GM23248 (cell line): ENCODE data around the gene LAMA2. TPM values are rescaled to one million over a fixed set of nuclear protein-coding genes. Genes with fewer than 3 reads are reported as not detected.

ENCODE experiments used
- DNase-seq: peaks from one replicate; pipeline ENCODE4 v3.0.0-alpha.2; 2015
- H2AFZ ChIP-seq: fragments of 200-600 bp; sonication (generic); 2 replicates; pipeline ENCODE4 v1.6.1; 2016; ENCODE audit warnings: antibody characterized with exemption
- H3F3A ChIP-seq: fragments of 200-600 bp; sonication (generic); 2 replicates; pipeline ENCODE4 v1.6.1; 2016; ENCODE audit warnings: mild to moderate bottlenecking, antibody characterized with exemption, mixed run types; ENCODE audit not compliant: insufficient read depth
- H3K27ac ChIP-seq: fragments of 200-600 bp; sonication (generic); 2 replicates; pipeline ENCODE4 v1.5.1; 2016; ENCODE audit warnings: mild to moderate bottlenecking
- H3K27me3 ChIP-seq: fragments of 200-600 bp; sonication (generic); replicated peaks from 2 replicates; pipeline ENCODE4 v1.6.1; 2016; ENCODE audit warnings: mild to moderate bottlenecking; ENCODE audit not compliant: insufficient read depth
- H3K36me3 ChIP-seq: fragments of 200-600 bp; sonication (generic); 2 replicates; pipeline ENCODE4 v1.6.1; 2016; ENCODE audit warnings: low read depth, mild to moderate bottlenecking
- H3K4me1 ChIP-seq: fragments of 200-600 bp; sonication (generic); 2 replicates; pipeline ENCODE4 v1.6.1; 2016; ENCODE audit warnings: mild to moderate bottlenecking; ENCODE audit not compliant: insufficient read depth
- H3K4me2 ChIP-seq: fragments of 200-600 bp; sonication (generic); one replicate; pipeline ENCODE4 v1.6.1; 2016; ENCODE audit warnings: mild to moderate bottlenecking; ENCODE audit not compliant: unreplicated experiment
- H3K4me3 ChIP-seq: fragments of 200-600 bp; sonication (generic); 2 replicates; pipeline ENCODE4 v1.5.1; 2016; ENCODE audit warnings: mild to moderate bottlenecking
- H3K79me2 ChIP-seq: fragments of 200-600 bp; sonication (generic); 2 replicates; pipeline ENCODE4 v1.6.1; 2016; ENCODE audit warnings: mild to moderate bottlenecking; ENCODE audit not compliant: insufficient read depth
- H3K9ac ChIP-seq: fragments of 200-600 bp; sonication (generic); 2 replicates; pipeline ENCODE4 v1.6.1; 2016; ENCODE audit warnings: mild to moderate bottlenecking
- H3K9me2 ChIP-seq: fragments of 200-600 bp; sonication (generic); 2 replicates; pipeline ENCODE4 v1.6.1; 2016; ENCODE audit warnings: mixed run types, mild to moderate bottlenecking, moderate library complexity; ENCODE audit not compliant: insufficient read depth
- H3K9me3 ChIP-seq: fragments of 200-600 bp; sonication (generic); one replicate; pipeline ENCODE4 v1.6.1; 2017; ENCODE audit warnings: low read depth
- H4K20me1 ChIP-seq: fragments of 200-600 bp; sonication (generic); 2 replicates; pipeline ENCODE4 v1.6.0; 2016; ENCODE audit not compliant: insufficient read depth
- EZH2 ChIP-seq: fragments of 200-600 bp; sonication (generic); IDR thresholded peaks from 2 replicates; pipeline ENCODE4 v1.6.1; 2018; ENCODE audit warnings: antibody characterized with exemption, mild to moderate bottlenecking; ENCODE audit not compliant: insufficient read depth, poor library complexity, severe bottlenecking
- EZH2phosphoT487 ChIP-seq: fragments of 200-600 bp; sonication (generic); IDR thresholded peaks from 2 replicates; pipeline ENCODE4 v1.6.1; 2018; ENCODE audit warnings: antibody characterized with exemption, moderate library complexity, mild to moderate bottlenecking, low read depth; ENCODE audit not compliant: insufficient read depth
- WGBS, 2 experiments: methylation state at CpG; one replicate each; pipeline ENCODE4 v1.1.6; 2015 to 2017; ENCODE audit warnings: low lambda C conversion rate in 2 of 2, low coverage in 1 of 2; ENCODE audit errors: missing lambda C conversion rate in 2 of 2; 5-methylcytosine and 5-hydroxymethylcytosine counted together
- in situ Hi-C: fragments of 300-500 bp; cut with MboI; formaldehyde crosslinking; loops from 2 replicates; pipeline ENCODE4 v1.15.0; 2020
- polyA plus RNA-seq: library from polyadenylated mRNA; unstranded; fragments of >200 nt; fragmentation: Nextera tagmentation; extraction: Ambion mirVana; gene quantifications from 2 replicates; pipeline ENCODE4 v1.2.1, GENCODE V29; 2016
- total RNA-seq: library from RNA; depleted of rRNA; stranded (reverse); fragments of >200 nt; shearing (Covaris generic); gene quantifications from 2 replicates; pipeline ENCODE4 v1.2.3, GENCODE V29; 2014

The LAMA2 gene
- total and polyA plus RNA-seq, 2 experiments from 2014 or later = 8.3 to 31.1 TPM

DNA sequence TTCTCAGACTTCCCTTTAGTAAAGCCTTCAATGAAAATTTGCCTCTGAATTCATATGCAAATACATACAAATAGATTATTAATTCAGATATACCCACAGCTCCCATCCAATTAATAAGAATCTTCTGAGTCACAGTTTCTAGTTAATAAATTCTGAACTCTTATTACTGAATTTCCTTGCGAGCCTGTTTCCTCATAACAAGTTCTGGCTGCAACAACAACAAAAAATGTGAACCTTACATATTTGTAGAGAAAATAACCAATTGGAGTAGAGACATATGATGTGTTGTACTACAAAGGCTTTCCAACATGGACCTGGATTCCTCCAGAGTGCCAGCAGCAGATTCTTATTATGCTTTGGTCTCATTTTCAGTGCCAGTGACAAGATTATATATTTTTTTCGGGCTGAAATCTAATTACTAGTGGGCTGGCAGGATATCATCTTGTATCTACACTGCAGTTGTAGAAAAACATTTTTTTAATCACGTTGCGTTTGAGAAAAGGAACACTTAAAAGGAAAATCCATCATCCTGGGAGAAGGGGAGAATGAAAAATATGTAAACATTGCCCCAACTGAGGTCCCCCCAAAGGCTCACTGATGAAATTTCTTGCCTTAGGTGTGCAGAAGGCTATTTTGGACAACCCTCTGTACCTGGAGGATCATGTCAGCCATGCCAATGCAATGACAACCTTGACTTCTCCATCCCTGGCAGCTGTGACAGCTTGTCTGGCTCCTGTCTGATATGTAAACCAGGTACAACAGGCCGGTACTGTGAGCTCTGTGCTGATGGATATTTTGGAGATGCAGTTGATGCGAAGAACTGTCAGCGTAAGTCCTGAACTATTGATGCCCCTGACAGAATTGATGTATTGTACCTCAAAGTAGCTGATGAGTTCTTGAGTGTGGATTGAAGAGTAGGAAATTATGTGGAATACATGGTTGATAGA is 404.6 kb downstream of the LAMA2 start:
- H3K9ac ChIP-seq = no peak overlapping the region
- WGBS, 2 experiments = 97 to 98% methylated on average over 7 of the region's 7 CpGs
- TF ChIP-seq EZH2 (no peak), EZH2phosphoT487 (no peak)
- no peak overlapping the region for H3K4me2 ChIP-seq
- DNase-seq = no peak
- H3K79me2 ChIP-seq = no peaks in the 10 kb centered on the region
- no peaks in the 10 kb centered on the region for H3K9me2 ChIP-seq
- H3K27ac ChIP-seq = no peak overlapping the region
- no peaks in the 10 kb centered on the region for H4K20me1 ChIP-seq
- H3K4me1 ChIP-seq = no peaks in the 10 kb centered on the region
- H3K36me3 ChIP-seq = no peaks in the 10 kb centered on the region
- no peaks in the 10 kb centered on the region for H3K27me3 ChIP-seq
- no peaks in the 10 kb centered on the region for H3F3A ChIP-seq
- in situ Hi-C loops = no loop called here
- H3K4me3 ChIP-seq = no peak overlapping the region
- no peaks in the 10 kb centered on the region for H3K9me3 ChIP-seq
- H2AFZ ChIP-seq = no peak overlapping the region

DNA sequence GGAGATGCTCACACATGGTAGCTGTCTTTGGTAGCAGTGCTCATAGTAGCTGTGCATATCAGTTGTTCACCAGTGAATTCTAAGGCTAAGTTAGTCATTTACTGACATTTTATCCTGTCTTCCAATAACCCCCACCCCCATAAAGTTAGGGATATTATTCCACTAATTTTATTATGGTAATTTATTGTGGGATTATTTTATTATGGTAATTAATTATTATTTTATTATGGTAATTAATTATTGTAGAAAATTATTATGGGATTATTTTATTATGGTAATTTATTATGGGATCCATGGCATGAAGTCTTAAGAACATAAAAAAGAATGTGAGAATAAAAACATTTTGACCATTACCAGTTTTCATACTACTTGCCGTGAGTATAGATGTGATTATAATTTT is 406.5 kb downstream of the LAMA2 start:
- H4K20me1 ChIP-seq = no peaks in the 10 kb centered on the region
- H3K9me3 ChIP-seq = no peaks in the 10 kb centered on the region
- TF ChIP-seq EZH2 (no peak), EZH2phosphoT487 (no peak)
- H3K4me3 ChIP-seq = no peak overlapping the region
- no peak overlapping the region for H2AFZ ChIP-seq
- in situ Hi-C loops = no loop called here
- DNase-seq = no peak
- H3K36me3 ChIP-seq = no peaks in the 10 kb centered on the region
- no peaks in the 10 kb centered on the region for H3K4me1 ChIP-seq
- no peaks in the 10 kb centered on the region for H3K79me2 ChIP-seq
- no peaks in the 10 kb centered on the region for H3F3A ChIP-seq
- H3K9me2 ChIP-seq = no peaks in the 10 kb centered on the region
- H3K27me3 ChIP-seq = no peaks in the 10 kb centered on the region
- H3K4me2 ChIP-seq = no peak overlapping the region
- H3K9ac ChIP-seq = no peak overlapping the region
- no peak overlapping the region for H3K27ac ChIP-seq
- WGBS, 2 experiments = 100% methylated on average over 1 of the region's 1 CpG

DNA sequence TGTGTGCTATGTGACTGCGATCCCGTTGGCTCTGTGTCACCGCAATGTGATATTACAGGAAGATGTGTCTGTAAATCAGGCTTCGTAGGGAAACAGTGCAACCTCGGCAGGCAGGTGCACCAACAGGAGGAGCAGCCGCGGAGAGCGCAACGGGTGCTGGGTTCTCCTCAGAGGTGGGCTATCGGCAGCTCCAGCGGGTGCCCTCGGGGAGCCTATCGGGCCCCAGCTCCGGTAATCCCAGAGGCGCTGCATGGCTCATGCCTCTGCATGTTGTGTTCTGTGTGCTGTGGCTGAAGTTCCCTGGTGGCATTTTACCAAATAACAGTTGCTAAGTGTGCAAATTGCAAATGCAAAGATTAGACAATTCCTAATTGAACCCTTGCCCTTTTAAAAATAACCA is 409.9 kb downstream of the LAMA2 start:
- no peak for TF ChIP-seq EZH2phosphoT487
- Histone ChIP-seq H4K20me1 (no peaks in the 10 kb centered on the region), H3K9me2 (no peaks in the 10 kb centered on the region), H2AFZ (no peak overlapping the region), H3K36me3 (no peaks in the 10 kb centered on the region), H3K4me1 (no peaks in the 10 kb centered on the region), H3K27ac (no peak overlapping the region), H3K9ac (no peak overlapping the region), H3F3A (no peaks in the 10 kb centered on the region), H3K4me2 (no peak overlapping the region), H3K4me3 (no peak overlapping the region), H3K9me3 (no peaks in the 10 kb centered on the region), H3K79me2 (no peaks in the 10 kb centered on the region), H3K27me3 (no peaks in the 10 kb centered on the region)
- in situ Hi-C loops = no loop called here
- WGBS, 2 experiments = 97 to 99% methylated on average over 15 of the region's 15 CpGs
- DNase-seq = no peak

DNA sequence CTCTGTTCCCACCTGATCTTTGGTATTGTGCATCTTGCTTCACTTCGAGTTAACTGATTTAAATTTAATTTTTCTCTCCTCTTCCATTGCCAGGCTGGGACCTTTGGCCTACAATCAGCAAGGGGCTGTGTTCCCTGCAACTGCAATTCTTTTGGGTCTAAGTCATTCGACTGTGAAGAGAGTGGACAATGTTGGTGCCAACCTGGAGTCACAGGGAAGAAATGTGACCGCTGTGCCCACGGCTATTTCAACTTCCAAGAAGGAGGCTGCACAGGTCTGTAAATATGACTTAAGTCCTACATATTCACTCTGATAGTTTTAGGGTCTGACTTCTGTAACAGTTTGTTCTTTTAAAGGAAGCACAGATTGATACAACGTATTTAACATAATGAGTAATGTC is 414.7 kb downstream of the LAMA2 start:
- no peak overlapping the region for H3K4me3 ChIP-seq
- H3K9me3 ChIP-seq = no peaks in the 10 kb centered on the region
- H2AFZ ChIP-seq = no peak overlapping the region
- H3K27me3 ChIP-seq = no peaks in the 10 kb centered on the region
- no peaks in the 10 kb centered on the region for H3K9me2 ChIP-seq
- H3K36me3 ChIP-seq = no peaks in the 10 kb centered on the region
- H3K9ac ChIP-seq = no peak overlapping the region
- H3K4me2 ChIP-seq = no peak overlapping the region
- H4K20me1 ChIP-seq = no peaks in the 10 kb centered on the region
- 94 to 98% methylated on average over 5 of the region's 5 CpGs for WGBS, 2 experiments
- no peaks in the 10 kb centered on the region for H3F3A ChIP-seq
- TF ChIP-seq EZH2phosphoT487 = no peak
- no peak for TF ChIP-seq EZH2
- no peaks in the 10 kb centered on the region for H3K4me1 ChIP-seq
- H3K79me2 ChIP-seq = no peaks in the 10 kb centered on the region
- H3K27ac ChIP-seq = no peak overlapping the region
- no peak for DNase-seq
- in situ Hi-C loops = no loop called here
